Transverse colon (tissue), 4 donors: ENCODE data around the gene PDSS2. TPM values are rescaled to one million over a fixed set of nuclear protein-coding genes. Genes with fewer than 3 reads are reported as not detected.
"Not testable (repeated sequence)": the region's sequence is repeated elsewhere in the genome, so short reads cannot be mapped to it uniquely, and the experiment has no call there.

ENCODE experiments used
- DNase-seq: peaks from one replicate; pipeline ENCODE4 v3.0.0-alpha.2; 2019
- H3K27ac ChIP-seq, 4 donors: fragments of 200-600 bp; sonication (generic); 2 replicates each; pipeline ENCODE4 v1.5.1; 2016 to 2018; ENCODE audit warnings: inconsistent platforms in 4 of 4
- H3K27me3 ChIP-seq: fragments of 200-600 bp; sonication (generic); 2 replicates; pipeline ENCODE4 v1.5.1; 2017; ENCODE audit warnings: inconsistent platforms
- H3K36me3 ChIP-seq, 4 donors: fragments of 200-600 bp; sonication (generic); 2 replicates each; pipeline ENCODE4 v1.5.1; 2017 to 2019; ENCODE audit warnings: inconsistent platforms in 4 of 4
- H3K4me1 ChIP-seq, 4 donors: fragments of 200-600 bp; sonication (generic); 2 replicates each; pipeline ENCODE4 v1.5.1; 2017 to 2020; ENCODE audit warnings: inconsistent platforms in 4 of 4
- H3K4me3 ChIP-seq, 4 donors: fragments of 200-600 bp; sonication (generic); 1 replicate in 1 of 4; 2 replicates in 3 of 4; pipeline versions ENCODE4 v1.5.1 to v1.6.1; 2017 to 2019; ENCODE audit warnings: inconsistent platforms in 4 of 4
- H3K9me3 ChIP-seq, 2 donors: fragments of 200-600 bp; sonication (generic); 2 replicates each; pipeline ENCODE4 v1.5.1; 2017 to 2019; ENCODE audit warnings: inconsistent platforms in 2 of 2
- CTCF ChIP-seq, 5 experiments: fragments of 200-600 bp in 3 of 5; fragments of 450-650 bp in 2 of 5; sonication (generic) in 3 of 5; IDR thresholded peaks; 1 replicate in 2 of 5; 2 replicates in 3 of 5; pipeline ENCODE4 v1.5.1; 2016 to 2017; ENCODE audit warnings: antibody characterized with exemption in 5 of 5, inconsistent platforms in 3 of 5, mild to moderate bottlenecking in 2 of 5, moderate library complexity in 1 of 5
- EP300 ChIP-seq: sonication (generic); formaldehyde crosslinking; IDR thresholded peaks from one replicate; pipeline ENCODE4 v1.6.1; 2017; ENCODE audit warnings: antibody characterized with exemption, low read depth
- POLR2A ChIP-seq: fragments of 450-650 bp; IDR thresholded peaks from one replicate; pipeline ENCODE4 v1.6.1; 2016; ENCODE audit warnings: antibody characterized with exemption, mild to moderate bottlenecking, moderate library complexity
- POLR2AphosphoS5 ChIP-seq, 3 donors: sonication (generic); formaldehyde crosslinking; IDR thresholded peaks; one replicate each; pipeline ENCODE4 v1.6.1; 2016; ENCODE audit warnings: antibody characterized with exemption in 3 of 3
- WGBS, 2 donors: methylation state at CpG; one replicate each; pipeline ENCODE4 v1.1.5; 2018; ENCODE audit warnings: low coverage in 1 of 2; 5-methylcytosine and 5-hydroxymethylcytosine counted together
- in situ Hi-C, 4 donors: fragments of 200-750 bp; cut with MboI; loops; one replicate each; pipeline versions ENCODE4 v1.15.0 to v1.15.1; 2017; ENCODE audit warnings: low sequenced_read_pairs in 3 of 4, low pct_ligation_motif_present in 1 of 4, low pct_unique_long_range_greater_than_20kb in 1 of 4
- intact Hi-C: fragments of 100-400 bp; cut with DNase I; formaldehyde crosslinking; loops from one replicate; pipeline ENCODE4 v1.15.1; 2023; ENCODE audit warnings: low total_unique reads
- total RNA-seq, 4 donors: library from RNA; depleted of rRNA; stranded (reverse); fragments of >200 nt; gene quantifications; one replicate each; pipeline ENCODE4 v1.1.0, GENCODE V29; 2016

The PDSS2 gene
- total RNA-seq, 4 donors from 2014 or later, result 3.0 to 32.5 (median 15.6) TPM

GRCh38 chr6:107314531-107314939 is 144.8 kb downstream of the PDSS2 start:
- H3K27ac ChIP-seq, result no peak overlapping the region
- intact Hi-C loops, result no loop called here
- no peaks in the 10 kb centered on the region for H3K9me3 ChIP-seq
- H3K27me3 ChIP-seq, result no peaks in the 10 kb centered on the region
- H3K36me3 ChIP-seq, result no peaks in the 10 kb centered on the region
- no peak for TF ChIP-seq POLR2AphosphoS5 (IDR thresholded peaks at IDR 0.05)
- no peak for TF ChIP-seq EP300
- no peak for TF ChIP-seq CTCF (IDR thresholded peaks at IDR 0.05)
- TF ChIP-seq POLR2A, result no peak
- in situ Hi-C loops, result no loop called here
- H3K4me1 ChIP-seq, result no peaks in the 10 kb centered on the region
- H3K4me3 ChIP-seq, result no peak overlapping the region
- DNase-seq, result no peak
- WGBS, 2 donors, result 83 to 86% methylated on average over 3 of the region's 3 CpGs

DNA sequence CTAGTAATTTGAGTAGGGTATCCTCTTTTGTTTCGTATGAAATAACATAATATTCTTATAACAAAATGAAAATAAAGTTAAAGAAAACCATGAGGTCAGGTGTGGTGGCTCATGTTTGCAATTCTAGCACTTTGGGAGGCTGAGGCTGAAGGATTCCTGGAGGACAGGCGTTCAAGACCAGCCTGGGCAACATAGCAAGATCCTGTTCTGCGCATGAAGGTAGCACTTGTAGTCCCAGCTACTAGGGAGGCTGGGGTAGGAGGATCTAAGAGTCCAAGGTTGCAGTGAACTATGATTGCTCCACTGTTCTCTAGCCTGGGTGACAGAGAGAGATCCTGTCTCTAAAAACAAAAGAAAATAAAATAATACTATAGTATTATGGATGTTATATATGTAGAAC is 145.6 kb downstream of the PDSS2 start:
- no peaks in the 10 kb centered on the region for H3K36me3 ChIP-seq
- no peaks in the 10 kb centered on the region for H3K27me3 ChIP-seq
- H3K27ac ChIP-seq, result no peak overlapping the region
- intact Hi-C loops (no loop called here), in situ Hi-C loops (no loop called here)
- no peak for TF ChIP-seq EP300
- TF ChIP-seq POLR2A, result no peak
- no peak for TF ChIP-seq CTCF (IDR thresholded peaks at IDR 0.05)
- no peak for TF ChIP-seq POLR2AphosphoS5 (IDR thresholded peaks at IDR 0.05)
- no peak for DNase-seq
- no peak overlapping the region for H3K4me3 ChIP-seq
- WGBS, 2 donors, result 95 to 100% methylated on average over 3 of the region's 3 CpGs
- H3K9me3 ChIP-seq, result no peaks in the 10 kb centered on the region
- H3K4me1 ChIP-seq, result no peaks in the 10 kb centered on the region

GRCh38 chr6:107310362-107310761 is 149.0 kb downstream of the PDSS2 start:
- DNase-seq, result no peak
- H3K4me1 ChIP-seq, result no peaks in the 10 kb centered on the region
- H3K27ac ChIP-seq, result no peak overlapping the region
- H3K36me3 ChIP-seq, result no peaks in the 10 kb centered on the region
- in situ Hi-C loops (no loop called here), intact Hi-C loops (no loop called here)
- WGBS, 2 donors, result 92 to 93% methylated on average over 3 of the region's 3 CpGs
- H3K9me3 ChIP-seq, result no peaks in the 10 kb centered on the region
- H3K27me3 ChIP-seq, result no peaks in the 10 kb centered on the region
- no peak overlapping the region for H3K4me3 ChIP-seq
- TF ChIP-seq EP300 (no peak), CTCF (IDR thresholded peaks at IDR 0.05) (no peak), POLR2A (no peak), POLR2AphosphoS5 (IDR thresholded peaks at IDR 0.05) (no peak)

GRCh38 chr6:107308677-107309076 is 150.7 kb downstream of the PDSS2 start:
- in situ Hi-C loops, result no loop called here

GRCh38 chr6:107305994-107306393 is 153.4 kb downstream of the PDSS2 start:
- H3K27me3 ChIP-seq, H3K36me3 ChIP-seq, H3K9me3 ChIP-seq, H3K4me3 ChIP-seq, H3K27ac ChIP-seq, DNase-seq, intact Hi-C loops, in situ Hi-C loops, H3K4me1 ChIP-seq: not testable (repeated sequence)
- WGBS, 2 donors, result 93 to 98% methylated on average over 3 of the region's 3 CpGs

More at GRCh38 chr6:107308677-107309076, 150.7 kb downstream of the PDSS2 start:
- Histone ChIP-seq H3K36me3 (no peaks in the 10 kb centered on the region), H3K9me3 (no peaks in the 10 kb centered on the region), H3K27me3 (no peaks in the 10 kb centered on the region), H3K27ac (no peak overlapping the region), H3K4me1 (no peaks in the 10 kb centered on the region), H3K4me3 (no peak overlapping the region)
- DNase-seq, result no peak
- 76 to 89% methylated on average over 2 to 3 of the region's 3 CpGs for WGBS, 2 donors
- TF ChIP-seq POLR2A (no peak), EP300 (no peak), POLR2AphosphoS5 (IDR thresholded peaks at IDR 0.05) (no peak), CTCF (IDR thresholded peaks at IDR 0.05) (no peak)
- intact Hi-C loops, result no loop called here
